GM21367 (cell line): ENCODE results near the gene PCCA.
"Not testable (repeated sequence)": the region's sequence is repeated elsewhere in the genome, so short reads cannot be mapped to it uniquely, and the experiment has no call there.

Experiments used
- ATAC-seq: cut with Tn5 transposase; IDR thresholded peaks from one replicate; pipeline ENCODE4 v1.9.1; 2021; ENCODE audit not compliant: unreplicated experiment

The PCCA gene

DNA sequence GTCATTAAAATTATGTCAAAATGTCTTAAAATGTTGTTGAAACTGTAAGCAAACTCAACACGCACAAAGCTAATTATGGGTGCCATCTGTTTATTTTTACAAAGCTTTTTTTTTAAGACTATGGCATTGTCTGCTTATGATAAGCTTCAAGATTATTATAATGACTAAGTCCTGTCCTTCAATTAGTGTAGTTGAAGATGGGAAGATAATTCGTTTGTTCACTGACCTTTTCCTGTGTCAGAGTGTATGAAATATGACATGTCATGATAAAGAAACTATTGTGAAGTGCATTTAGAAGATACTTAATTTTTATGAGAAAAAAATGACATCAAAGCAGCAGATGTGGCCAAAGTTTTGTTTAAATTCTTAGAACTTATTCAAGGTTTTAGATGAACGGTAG is 211.3 kb downstream of the PCCA start:
- no peak for ATAC-seq

DNA sequence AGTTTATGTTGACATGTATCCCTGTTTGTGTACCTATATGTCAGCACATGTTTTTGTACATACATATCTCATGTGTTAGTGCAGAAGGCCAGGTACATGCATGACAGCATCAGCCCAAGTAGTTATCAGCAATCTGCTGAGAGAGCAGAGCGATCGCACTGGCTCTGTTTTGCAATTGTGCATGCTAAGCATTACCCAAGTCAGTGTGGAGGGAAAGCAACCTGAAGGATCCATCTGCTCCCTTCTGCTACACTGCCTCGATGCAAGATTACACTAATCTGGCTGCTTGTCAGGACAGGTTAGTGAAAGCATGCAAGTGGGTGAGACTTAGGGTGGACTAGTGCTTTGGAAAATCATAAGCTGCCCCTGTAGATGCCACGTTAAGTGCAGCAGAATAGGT is 211.8 kb downstream of the PCCA start:
- no peak for ATAC-seq

DNA sequence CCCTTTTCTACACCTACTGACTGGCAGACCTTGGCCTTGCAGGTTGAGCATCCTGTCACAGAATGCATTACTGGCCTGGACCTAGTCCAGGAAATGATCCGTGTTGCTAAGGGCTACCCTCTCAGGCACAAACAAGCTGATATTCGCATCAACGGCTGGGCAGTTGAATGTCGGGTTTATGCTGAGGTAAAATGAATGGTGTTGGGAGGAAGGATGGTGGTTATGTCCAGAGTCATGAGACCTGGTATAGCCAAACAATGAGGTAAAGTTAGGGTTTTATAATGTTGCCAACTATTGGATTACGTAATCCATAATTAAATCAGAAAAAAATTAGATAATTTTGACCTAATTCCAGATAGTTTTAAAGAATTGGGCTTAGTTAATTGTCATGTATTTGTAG is 212.5 kb downstream of the PCCA start:
- no peak for ATAC-seq

DNA sequence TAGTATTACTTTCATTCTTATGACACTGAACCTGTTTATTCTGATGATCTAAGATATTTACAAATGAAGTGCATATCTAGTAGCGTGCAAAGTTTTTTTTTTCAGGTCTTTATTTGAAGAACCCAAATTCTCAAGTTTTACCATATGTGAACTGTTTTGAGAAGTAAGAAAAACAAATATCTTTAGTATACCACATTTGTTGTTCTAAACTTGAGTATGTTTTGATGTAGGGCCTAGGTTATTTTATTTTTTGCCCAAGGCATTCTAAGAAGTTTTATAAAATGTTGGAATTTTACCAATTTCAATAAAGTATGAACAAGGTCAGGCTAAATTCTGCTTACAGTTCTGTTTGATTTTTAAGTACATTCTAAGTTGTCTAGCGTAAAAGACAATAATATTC is 213.5 kb downstream of the PCCA start:
- no peak for ATAC-seq

DNA sequence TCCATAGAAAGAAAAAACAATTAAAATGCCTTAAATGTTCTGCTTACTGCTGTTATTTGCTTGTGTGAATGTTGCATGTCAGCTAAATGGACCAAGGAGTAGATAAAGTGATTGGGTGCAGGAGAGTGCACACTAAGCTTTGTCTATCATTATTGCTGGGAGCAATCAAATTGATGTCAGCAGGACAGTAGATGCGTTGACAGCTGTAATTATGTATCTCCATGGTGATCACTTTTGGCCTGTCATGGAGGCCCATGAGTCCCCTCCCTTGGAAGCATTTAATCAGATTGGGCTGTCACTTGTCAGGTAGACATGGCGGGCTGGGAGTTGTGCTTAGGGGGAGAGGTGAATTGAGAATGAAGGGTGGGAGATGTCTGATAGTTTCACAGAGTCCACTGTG is 215.3 kb downstream of the PCCA start:
- ATAC-seq = no peak

DNA sequence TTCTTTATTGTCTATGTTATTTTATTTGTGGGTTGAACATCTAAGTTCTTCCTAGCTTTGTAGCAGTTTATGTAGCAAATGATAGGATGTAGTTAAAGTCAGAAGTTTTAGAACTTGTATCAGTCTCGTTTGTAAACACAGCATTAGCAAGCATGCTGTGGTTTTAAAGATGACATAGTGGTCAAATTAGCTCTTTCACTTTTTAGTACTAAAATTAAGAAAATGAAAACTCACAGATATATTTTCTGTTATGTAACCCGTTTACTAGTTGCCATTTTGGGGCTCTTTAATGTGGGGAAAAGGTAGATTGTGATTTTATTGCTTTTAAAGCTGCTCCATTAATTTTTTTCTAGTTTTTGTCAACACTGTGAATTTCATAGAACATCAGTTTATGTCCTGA is 216.5 kb downstream of the PCCA start:
- ATAC-seq = no peak

DNA sequence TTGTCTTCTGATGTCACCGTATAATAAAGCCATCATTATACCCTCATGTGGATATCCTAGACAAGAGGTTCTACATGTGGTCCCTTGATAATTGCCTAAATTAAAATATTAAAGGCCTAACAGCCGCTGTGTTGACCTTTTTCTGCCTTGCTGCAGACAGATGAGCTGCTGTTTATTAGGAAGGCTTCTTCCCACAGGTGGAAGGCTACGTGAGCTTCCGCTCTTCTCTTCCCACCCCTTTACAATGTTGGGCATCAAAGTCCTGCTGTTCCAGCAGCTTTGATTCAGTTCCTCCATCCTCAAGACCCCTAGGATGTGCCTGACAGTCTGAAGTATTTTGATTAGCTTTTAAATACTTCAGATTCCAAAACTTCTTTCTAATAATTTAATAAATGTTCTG is 217.1 kb downstream of the PCCA start:
- no peak for ATAC-seq

DNA sequence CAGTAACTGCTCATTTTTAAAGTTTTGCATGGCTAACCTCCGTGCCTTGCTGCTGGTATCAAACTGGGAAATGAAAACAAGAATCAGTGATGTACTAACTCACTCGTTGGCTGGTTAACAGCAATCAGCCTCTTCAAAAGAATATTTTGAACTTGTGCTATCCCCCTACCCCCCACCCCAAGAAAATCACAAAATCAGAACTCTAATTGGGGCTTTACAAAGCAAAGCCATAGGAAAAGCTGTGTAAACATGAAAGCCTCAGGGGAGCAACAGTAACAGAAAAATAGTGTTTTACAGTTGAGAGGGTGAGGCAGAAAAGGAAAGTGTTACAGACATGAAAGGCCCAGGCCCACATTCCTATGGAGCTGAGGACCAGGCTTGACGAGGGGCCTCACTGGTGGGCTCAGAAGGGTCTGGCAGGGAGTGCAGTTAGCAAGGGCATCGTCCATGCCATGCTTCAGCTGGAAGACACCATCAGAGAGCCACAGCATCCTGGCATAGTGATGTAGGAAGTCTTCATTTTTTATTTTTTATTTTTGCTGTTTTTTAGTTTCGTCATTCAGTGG is 217.6 kb downstream of the PCCA start:
- no peak for ATAC-seq

DNA sequence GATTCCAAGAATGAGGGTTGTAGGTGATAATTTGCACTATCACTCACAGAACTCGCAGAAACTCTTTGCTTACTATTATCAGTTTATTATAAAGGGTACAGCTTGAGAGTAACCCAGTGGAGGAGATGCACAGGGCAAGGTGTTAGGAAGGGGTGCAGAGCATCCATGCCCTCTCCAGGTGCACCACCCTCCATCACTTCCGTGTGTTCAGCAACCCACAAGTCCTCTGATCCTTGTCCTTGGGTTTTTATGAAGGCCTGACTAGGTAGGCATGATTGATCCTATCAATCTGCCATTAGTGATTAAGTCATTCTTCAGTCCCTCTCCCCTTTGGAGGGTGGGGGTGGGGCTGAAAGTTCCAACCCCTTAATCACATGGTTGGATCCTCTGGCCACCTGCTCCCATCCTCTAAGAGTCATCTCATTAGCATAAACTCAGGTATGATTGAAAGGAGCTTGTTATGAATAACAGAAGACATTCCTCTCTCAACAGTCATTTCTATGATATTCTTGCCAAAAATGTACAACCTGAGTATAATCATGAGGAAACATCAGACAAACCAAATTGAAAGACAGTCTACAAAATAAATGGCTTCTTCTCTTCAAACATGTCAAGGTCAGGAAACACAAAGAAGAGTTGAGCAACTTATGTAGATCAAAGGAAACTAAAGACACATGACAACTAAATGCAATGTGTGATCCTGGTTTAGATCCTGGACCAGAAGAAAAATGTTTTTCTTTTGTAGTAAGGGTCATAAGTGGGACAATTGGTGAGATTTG is 225.4 kb downstream of the PCCA start:
- ATAC-seq = no peak

DNA sequence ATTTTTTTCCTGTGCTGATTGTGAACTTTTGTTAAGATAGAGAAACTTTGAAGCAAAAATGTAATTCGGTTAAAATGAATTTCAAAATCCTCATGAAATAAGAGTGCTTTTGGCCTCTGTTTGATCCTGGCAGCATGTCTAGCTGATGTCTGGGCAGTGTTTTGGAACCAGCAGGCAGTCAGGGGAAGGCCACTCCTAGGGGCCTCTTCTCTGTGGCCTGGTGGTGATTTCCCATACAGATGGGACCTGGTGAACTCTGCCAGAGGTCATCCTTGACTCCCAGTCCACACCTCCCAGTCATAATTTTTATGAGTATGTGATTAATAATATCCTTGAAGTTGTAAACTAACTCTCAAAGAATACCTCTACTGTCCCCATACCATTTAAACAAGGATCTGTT is 226.6 kb downstream of the PCCA start:
- no peak for ATAC-seq

DNA sequence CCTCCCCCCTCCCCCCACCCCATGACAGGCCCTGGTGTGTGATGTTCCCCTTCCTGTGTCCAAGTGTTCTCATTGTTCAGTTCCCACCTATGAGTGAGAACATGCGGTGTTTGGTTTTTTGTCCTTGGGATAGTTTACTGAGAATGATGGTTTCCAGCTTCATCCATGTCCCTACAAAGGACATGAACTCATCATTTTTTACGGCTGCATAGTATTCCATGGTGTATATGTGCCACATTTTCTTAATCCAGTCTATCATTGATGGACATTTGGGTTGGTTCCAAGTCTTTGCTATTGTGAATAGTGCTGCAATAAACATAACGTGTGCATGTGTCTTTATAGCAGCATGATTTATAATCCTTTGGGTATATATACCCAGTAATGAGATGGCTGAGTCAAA is 229.6 kb downstream of the PCCA start:
- not testable (repeated sequence) for ATAC-seq

DNA sequence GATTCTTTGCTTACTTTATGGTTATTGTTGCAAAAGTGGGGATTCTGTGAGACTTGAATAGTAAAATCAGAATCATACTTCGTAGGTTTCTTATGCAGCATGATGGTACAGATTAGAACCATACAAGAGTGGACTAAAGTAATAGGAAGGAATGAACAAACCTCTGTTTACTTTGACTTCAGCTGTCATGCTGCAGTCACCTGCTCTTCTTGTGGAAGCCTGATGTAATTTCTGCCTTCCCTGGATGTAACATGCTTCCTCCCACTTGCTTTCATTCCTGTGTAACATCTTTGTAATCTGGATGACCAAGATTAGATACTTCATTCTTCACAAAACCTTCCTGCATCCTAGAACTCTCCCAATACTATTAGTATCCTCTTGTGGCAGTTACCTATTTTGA is 235.0 kb downstream of the PCCA start:
- ATAC-seq = no peak

DNA sequence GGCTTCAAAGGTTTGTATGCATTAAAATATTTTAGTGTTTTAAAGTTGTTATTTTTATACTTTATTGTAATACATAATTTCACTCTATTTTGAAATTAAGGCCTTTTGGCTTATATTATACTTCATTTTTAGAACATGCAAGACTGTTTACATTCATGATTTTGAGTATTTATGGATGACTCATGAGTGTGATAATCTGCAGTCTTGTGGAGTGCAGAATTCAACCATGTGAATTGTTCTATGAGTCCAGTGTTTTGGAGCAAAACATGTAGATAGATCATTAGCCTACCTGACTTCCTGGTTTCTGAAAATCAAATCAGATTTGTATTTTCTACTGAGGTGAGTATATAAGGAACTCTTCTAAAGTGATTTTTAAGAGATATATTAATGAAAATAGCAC is 241.8 kb downstream of the PCCA start:
- ATAC-seq = no peak

DNA sequence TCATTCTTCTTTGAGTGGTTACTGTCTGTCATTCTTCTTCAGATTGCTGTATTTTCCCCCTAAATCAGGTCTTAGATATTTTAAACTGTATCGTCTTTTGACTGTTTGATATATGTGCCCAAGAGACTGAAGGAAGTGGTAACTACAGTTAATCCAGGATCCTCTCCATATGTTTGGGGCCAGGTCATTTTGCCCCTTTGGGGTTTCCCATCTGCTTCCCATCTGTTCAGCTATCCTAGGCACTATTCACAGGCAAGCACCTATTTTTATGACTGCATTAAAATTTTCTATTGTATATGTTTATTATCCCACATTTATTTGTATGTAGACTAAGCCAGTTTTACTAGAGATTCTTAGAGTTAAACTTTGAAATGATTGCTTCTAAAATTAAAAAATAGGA is 244.2 kb downstream of the PCCA start:
- no peak for ATAC-seq

DNA sequence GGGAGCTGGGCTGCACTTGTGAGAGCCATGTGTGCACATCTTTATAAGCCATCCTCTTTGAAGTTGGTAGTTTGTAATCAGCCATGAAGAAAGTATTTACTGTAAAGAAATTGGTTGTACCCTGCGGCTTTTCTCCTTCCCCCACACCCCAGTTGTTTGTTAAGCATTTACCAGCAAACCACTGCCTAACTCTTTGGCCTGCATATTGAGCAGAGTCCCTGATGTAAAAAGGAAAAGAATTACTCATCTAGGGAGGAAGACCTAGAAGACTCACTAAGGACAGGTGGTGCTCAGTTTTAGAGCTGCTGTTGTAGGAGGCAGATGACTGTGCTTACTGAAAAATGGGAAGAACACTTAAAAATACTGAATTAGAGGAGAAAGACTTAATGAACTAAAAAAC is 245.3 kb downstream of the PCCA start:
- ATAC-seq = no peak

DNA sequence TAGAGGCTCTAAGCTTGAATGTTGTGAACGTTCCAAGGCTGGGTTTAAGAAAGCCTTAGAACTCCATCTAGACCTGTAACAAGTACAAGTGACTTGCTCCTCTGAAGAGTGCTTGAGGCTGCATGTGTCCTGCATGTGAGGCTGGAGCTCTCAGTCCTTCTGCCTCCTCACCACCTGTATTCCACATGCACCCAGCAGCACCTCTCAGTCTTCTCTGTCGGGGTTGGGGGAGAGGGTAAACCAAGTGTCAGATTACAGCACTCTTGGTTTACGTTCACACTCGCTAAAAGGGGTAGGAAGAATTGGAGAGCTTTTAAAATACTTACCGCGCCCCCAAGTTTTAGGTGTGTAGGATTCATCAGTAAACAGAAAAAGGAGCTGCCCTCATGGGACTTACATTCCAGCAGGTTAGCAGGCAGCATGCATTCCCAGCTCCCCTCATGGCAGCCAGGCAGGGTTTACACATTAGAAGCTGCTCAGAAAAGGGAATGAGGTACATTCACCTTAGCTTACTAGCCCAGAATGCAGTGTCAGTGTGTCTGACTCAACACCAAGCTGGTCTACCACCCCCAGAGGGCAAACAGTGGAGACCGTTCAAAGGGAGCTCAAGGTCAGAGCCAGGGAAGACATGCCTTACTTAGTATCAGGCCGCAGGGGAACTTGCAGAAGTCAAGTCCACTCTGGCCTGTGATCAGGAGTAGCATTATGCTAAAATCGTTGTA is 248.1 kb downstream of the PCCA start:
- ATAC-seq = no peak

DNA sequence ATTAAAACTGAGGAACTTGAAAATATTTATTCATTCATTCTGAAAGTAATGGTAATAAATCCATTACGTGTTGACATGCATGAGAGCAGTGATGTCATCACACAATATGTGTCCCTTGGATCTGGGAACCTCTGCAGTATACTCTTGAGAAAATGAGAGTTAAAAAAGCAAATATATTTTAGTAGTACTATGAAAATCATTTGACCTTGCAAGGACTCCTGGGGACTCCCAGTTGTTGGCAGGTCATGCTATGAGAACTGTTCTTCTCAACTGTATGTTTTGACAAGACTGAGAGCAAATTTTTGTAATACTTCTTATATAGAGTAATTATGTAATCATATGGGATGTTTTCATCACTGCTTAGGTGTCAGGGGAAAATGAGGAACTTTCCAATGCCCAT is 249.4 kb downstream of the PCCA start:
- ATAC-seq = no peak

DNA sequence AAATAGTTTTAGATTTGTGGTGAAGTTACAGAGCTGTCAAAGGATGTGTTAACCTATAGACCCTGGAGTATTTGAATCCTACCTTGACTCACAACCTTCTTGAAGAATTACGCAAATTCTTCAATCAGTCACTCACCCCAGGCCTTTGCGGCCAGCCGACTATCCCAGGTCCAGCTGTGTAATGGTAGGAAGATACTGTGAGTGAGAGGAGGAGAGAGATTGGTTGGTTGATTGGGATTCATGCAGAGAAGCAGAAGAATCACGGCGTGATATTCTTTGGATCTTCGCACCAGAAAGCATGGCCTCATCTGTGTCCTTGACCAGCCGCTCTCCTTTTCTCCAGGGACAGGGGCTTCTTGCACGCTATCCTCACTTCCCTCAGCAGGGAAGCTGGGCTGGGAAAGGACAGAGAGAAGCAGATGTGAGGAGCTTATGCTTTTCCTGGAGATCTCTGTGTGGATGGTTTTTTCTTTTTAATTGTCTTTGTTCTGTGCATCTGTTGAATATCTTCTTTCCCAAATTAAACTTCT is 250.6 kb downstream of the PCCA start:
- no peak for ATAC-seq

DNA sequence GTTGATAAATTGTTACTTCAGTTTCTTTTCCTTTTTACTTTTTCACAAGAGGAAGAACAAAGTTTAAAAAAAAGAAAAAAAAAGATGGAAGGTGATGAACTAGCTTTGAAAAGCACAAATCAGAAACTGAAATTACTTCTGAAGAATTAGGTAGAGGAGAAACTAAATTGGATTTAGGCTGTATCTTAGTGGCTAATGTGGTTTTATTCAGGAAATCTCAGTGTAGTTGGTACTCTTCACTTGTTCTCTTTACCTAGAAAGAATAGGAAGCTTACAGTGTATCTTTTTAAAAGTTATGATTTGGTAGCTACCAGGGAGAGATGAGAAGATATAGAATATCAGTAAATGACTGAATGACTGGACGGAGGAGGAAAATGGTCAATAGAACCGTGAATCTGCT is 252.0 kb downstream of the PCCA start:
- no peak for ATAC-seq

DNA sequence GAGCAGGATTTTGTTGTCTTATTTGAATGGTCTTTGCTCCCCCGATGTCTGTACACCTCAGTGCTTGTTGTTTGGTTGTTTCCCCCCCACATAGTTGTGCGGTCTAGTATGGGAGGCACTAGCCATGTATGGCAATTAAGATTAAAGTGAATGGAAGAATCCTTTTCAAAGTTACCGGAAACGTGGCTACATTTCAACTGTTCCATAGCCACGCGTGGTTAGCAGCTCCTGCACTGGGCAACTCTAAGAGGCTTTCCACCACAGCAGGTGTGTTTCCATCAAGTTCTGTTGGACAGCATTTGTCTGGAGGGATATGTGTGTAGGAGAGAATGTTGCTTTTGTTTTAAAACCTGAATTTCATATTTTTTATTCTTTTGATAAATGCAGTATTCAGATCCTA is 252.4 kb downstream of the PCCA start:
- no peak for ATAC-seq

DNA sequence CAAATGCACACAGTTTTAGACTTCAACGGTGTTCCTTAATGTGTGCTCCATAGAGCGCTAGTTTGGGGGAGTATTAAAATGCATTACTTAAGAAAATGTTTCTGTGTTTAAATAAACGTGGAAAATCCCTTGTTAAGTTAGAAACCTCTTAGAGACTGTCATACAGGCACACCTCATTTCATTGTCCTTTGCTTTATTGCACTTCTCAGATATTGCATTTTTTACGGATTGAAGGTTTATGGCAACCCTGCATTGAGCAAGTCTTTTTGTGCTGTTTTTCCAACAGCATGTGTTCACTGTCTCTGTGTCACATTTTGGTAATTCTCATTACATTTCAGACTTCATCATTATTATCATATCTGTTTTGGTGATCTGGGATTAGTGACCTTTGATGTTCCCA is 255.7 kb downstream of the PCCA start:
- no peak for ATAC-seq

DNA sequence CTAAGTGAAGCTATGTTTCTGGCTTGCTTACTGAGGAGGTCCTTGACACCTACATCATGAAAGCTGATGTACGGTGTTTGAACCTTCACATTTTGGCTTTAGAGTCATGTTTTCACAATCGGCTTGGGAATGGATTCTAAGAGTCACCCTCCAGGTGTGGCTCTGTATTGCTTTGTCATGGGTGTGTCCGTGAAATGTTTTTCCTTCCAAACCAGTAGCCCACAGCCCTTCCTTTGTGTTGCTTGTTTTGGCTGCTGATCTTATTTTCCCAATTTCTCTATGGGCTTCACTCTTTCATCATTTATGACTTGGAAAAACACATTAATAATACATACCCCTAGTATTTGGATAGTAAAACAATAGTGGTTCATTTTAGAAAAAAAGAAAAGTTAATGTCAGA is 259.1 kb downstream of the PCCA start:
- no peak for ATAC-seq
